ENCODE measurements around the gene GLT1D1.
A peak's percentile ranks its signal among the peaks of the same experiment; 100 is the strongest.

Gene GLT1D1

GRCh38 chr12:128914908-128915563, 61.8 kb downstream of the GLT1D1 start:
- ATAC-seq: peak; percentile 80
- peak; percentile 60 for DNase-seq

- ATAC-seq: no peak
- no peak for DNase-seq
Observed at GRCh38 chr12:128916425-128916824, 63.1 kb downstream of the GLT1D1 start.

- ATAC-seq (peak; percentile 78), DNase-seq (no peak)
Observed at GRCh38 chr12:128918481-128919260, 65.4 kb downstream of the GLT1D1 start.

GRCh38 chr12:128920468-128920867, 67.2 kb downstream of the GLT1D1 start:
- DNase-seq (no peak), ATAC-seq (no peak)

GRCh38 chr12:128928361-128928760, 75.1 kb downstream of the GLT1D1 start:
- no peak for ATAC-seq
- no peak for DNase-seq

GRCh38 chr12:128929057-128929456, 75.8 kb downstream of the GLT1D1 start:
- DNase-seq (no peak), ATAC-seq (no peak)

GRCh38 chr12:128930606-128931005, 77.3 kb downstream of the GLT1D1 start:
- ATAC-seq (no peak), DNase-seq (no peak)

GRCh38 chr12:128932521-128932920, 79.2 kb downstream of the GLT1D1 start:
- ATAC-seq (no peak), DNase-seq (no peak)

- ATAC-seq: no peak
- no peak for DNase-seq
Observed at GRCh38 chr12:128933039-128933438, 79.8 kb downstream of the GLT1D1 start.

- ATAC-seq (no peak), DNase-seq (no peak)
Observed at GRCh38 chr12:128933926-128934325, 80.6 kb downstream of the GLT1D1 start.

GRCh38 chr12:128938886-128939285, 85.6 kb downstream of the GLT1D1 start:
- no peak for ATAC-seq
- DNase-seq: no peak

- DNase-seq: no peak
- ATAC-seq: no peak
Observed at GRCh38 chr12:128940090-128940888, 87.0 kb downstream of the GLT1D1 start.

GRCh38 chr12:128940974-128941373, 87.7 kb downstream of the GLT1D1 start:
- DNase-seq (no peak), ATAC-seq (no peak)

GRCh38 chr12:128942960-128943477, 89.7 kb downstream of the GLT1D1 start:
- ATAC-seq (no peak), DNase-seq (no peak)

GRCh38 chr12:128944956-128945355, 91.7 kb downstream of the GLT1D1 start:
- ATAC-seq: no peak
- DNase-seq: no peak

- no peak for DNase-seq
- ATAC-seq: no peak
Observed at GRCh38 chr12:128947209-128947608, 93.9 kb downstream of the GLT1D1 start.

GRCh38 chr12:128949086-128949485, 95.8 kb downstream of the GLT1D1 start:
- ATAC-seq (no peak), DNase-seq (no peak)

- ATAC-seq: no peak
- DNase-seq: no peak
Observed at GRCh38 chr12:128951448-128951847, 98.2 kb downstream of the GLT1D1 start.

GRCh38 chr12:128956755-128957154, 103.5 kb downstream of the GLT1D1 start:
- DNase-seq: no peak
- no peak for ATAC-seq

GRCh38 chr12:128959901-128960300, 106.6 kb downstream of the GLT1D1 start:
- ATAC-seq (no peak), DNase-seq (no peak)

- no peak for DNase-seq
- ATAC-seq: no peak
Observed at GRCh38 chr12:128961308-128961902, 108.1 kb downstream of the GLT1D1 start.

GRCh38 chr12:128961957-128962356, 108.7 kb downstream of the GLT1D1 start:
- DNase-seq: no peak
- ATAC-seq: no peak
